T-helper 2 cell treated with Interferon-gamma antibody and Interleukin-4, amounts not matched to agents 5 μg/mL and 100 μg/mL, for 36 hours (primary cell): ENCODE results near the gene ANK2.

ENCODE experiments used
- DNase-seq: peaks from one replicate; pipeline ENCODE4 v3.0.0; 2021; ENCODE audit warnings: low spot score
- H3K27ac Mint-ChIP-seq: one replicate; pipeline ENCODE4 v1.8.0; 2021; ENCODE audit warnings: mild to moderate bottlenecking, mixed read lengths
- H3K27me3 Mint-ChIP-seq: one replicate; pipeline ENCODE4 v1.8.0; 2021; ENCODE audit warnings: low read depth, mixed read lengths
- H3K36me3 Mint-ChIP-seq: one replicate; pipeline ENCODE4 v1.8.0; 2021; ENCODE audit warnings: low read depth, mixed read lengths
- H3K4me1 Mint-ChIP-seq: one replicate; pipeline ENCODE4 v1.8.0; 2021; ENCODE audit warnings: low read depth, mixed read lengths
- H3K4me3 Mint-ChIP-seq: one replicate; pipeline ENCODE4 v1.8.0; 2022; ENCODE audit warnings: mild to moderate bottlenecking, moderate library complexity, mixed read lengths
- H3K9me3 Mint-ChIP-seq: one replicate; pipeline ENCODE4 v1.8.0; 2021; ENCODE audit warnings: mixed read lengths

ANK2 gene

GRCh38 chr4:113088050-113088449 is 38.6 kb downstream of the ANK2 start:
- H3K27ac Mint-ChIP-seq = no peak overlapping the region

GRCh38 chr4:113090954-113091353 is 41.5 kb downstream of the ANK2 start:
- Mint-ChIP-seq H3K36me3 (no peaks in the 10 kb centered on the region), H3K4me3 (no peak overlapping the region), H3K27me3 (no peaks in the 10 kb centered on the region), H3K4me1 (no peaks in the 10 kb centered on the region), H3K27ac (no peak overlapping the region), H3K9me3 (no peaks in the 10 kb centered on the region)
- no peak for DNase-seq

More at GRCh38 chr4:113088050-113088449, 38.6 kb downstream of the ANK2 start:
- no peak overlapping the region for H3K4me3 Mint-ChIP-seq
- no peaks in the 10 kb centered on the region for H3K36me3 Mint-ChIP-seq
- no peaks in the 10 kb centered on the region for H3K4me1 Mint-ChIP-seq
- no peaks in the 10 kb centered on the region for H3K27me3 Mint-ChIP-seq
- no peaks in the 10 kb centered on the region for H3K9me3 Mint-ChIP-seq
- no peak for DNase-seq

GRCh38 chr4:113094331-113094730 is 44.9 kb downstream of the ANK2 start:
- no peak overlapping the region for H3K27ac Mint-ChIP-seq
- H3K9me3 Mint-ChIP-seq = no peaks in the 10 kb centered on the region
- H3K4me1 Mint-ChIP-seq = no peaks in the 10 kb centered on the region
- H3K4me3 Mint-ChIP-seq = no peak overlapping the region
- DNase-seq = no peak
- H3K27me3 Mint-ChIP-seq = no peaks in the 10 kb centered on the region
- H3K36me3 Mint-ChIP-seq = no peaks in the 10 kb centered on the region

- no peak for DNase-seq
- Mint-ChIP-seq H3K4me3 (no peak overlapping the region), H3K27me3 (no peaks in the 10 kb centered on the region), H3K36me3 (no peaks in the 10 kb centered on the region), H3K4me1 (no peaks in the 10 kb centered on the region), H3K9me3 (no peaks in the 10 kb centered on the region), H3K27ac (no peak overlapping the region)
Observed at GRCh38 chr4:113094802-113095201, 45.3 kb downstream of the ANK2 start.

GRCh38 chr4:113101669-113102068 is 52.2 kb downstream of the ANK2 start:
- H3K9me3 Mint-ChIP-seq = no peaks in the 10 kb centered on the region
- DNase-seq = no peak
- H3K4me1 Mint-ChIP-seq = no peaks in the 10 kb centered on the region

GRCh38 chr4:113103556-113103955 is 54.1 kb downstream of the ANK2 start:
- Mint-ChIP-seq H3K4me1 (no peaks in the 10 kb centered on the region), H3K27ac (no peak overlapping the region), H3K36me3 (no peaks in the 10 kb centered on the region), H3K27me3 (peaks cover 2% of the 10 kb centered on the region), H3K4me3 (no peak overlapping the region), H3K9me3 (no peaks in the 10 kb centered on the region)
- DNase-seq = no peak

More at GRCh38 chr4:113101669-113102068, 52.2 kb downstream of the ANK2 start:
- Mint-ChIP-seq H3K36me3 (no peaks in the 10 kb centered on the region), H3K27me3 (peaks cover 2% of the 10 kb centered on the region), H3K27ac (no peak overlapping the region), H3K4me3 (no peak overlapping the region)

GRCh38 chr4:113106108-113106507 is 56.7 kb downstream of the ANK2 start:
- H3K27ac Mint-ChIP-seq = no peak overlapping the region
- H3K4me3 Mint-ChIP-seq = no peak overlapping the region
- H3K36me3 Mint-ChIP-seq = no peaks in the 10 kb centered on the region
- H3K27me3 Mint-ChIP-seq = peaks cover 2% of the 10 kb centered on the region
- DNase-seq = no peak
- H3K4me1 Mint-ChIP-seq = no peaks in the 10 kb centered on the region
- H3K9me3 Mint-ChIP-seq = no peaks in the 10 kb centered on the region

GRCh38 chr4:113109106-113109718 is 59.8 kb downstream of the ANK2 start:
- Mint-ChIP-seq H3K36me3 (no peaks in the 10 kb centered on the region), H3K27ac (no peak overlapping the region), H3K4me3 (no peak overlapping the region), H3K27me3 (peaks cover 8% of the 10 kb centered on the region), H3K4me1 (no peaks in the 10 kb centered on the region), H3K9me3 (no peaks in the 10 kb centered on the region)
- DNase-seq = no peak

- H3K9me3 Mint-ChIP-seq = no peaks in the 10 kb centered on the region
- H3K27me3 Mint-ChIP-seq = peaks cover 11% of the 10 kb centered on the region
- H3K36me3 Mint-ChIP-seq = no peaks in the 10 kb centered on the region
- no peaks in the 10 kb centered on the region for H3K4me1 Mint-ChIP-seq
- no peak overlapping the region for H3K27ac Mint-ChIP-seq
- H3K4me3 Mint-ChIP-seq = no peak overlapping the region
- no peak for DNase-seq
Observed at GRCh38 chr4:113112338-113112978, 63.0 kb downstream of the ANK2 start.

- H3K36me3 Mint-ChIP-seq = no peaks in the 10 kb centered on the region
- H3K27me3 Mint-ChIP-seq = peaks cover 12% of the 10 kb centered on the region
- no peak overlapping the region for H3K27ac Mint-ChIP-seq
- no peaks in the 10 kb centered on the region for H3K9me3 Mint-ChIP-seq
- DNase-seq = no peak
- no peak overlapping the region for H3K4me3 Mint-ChIP-seq
- no peaks in the 10 kb centered on the region for H3K4me1 Mint-ChIP-seq
Observed at GRCh38 chr4:113113151-113113550, 63.7 kb downstream of the ANK2 start.

- Mint-ChIP-seq H3K36me3 (no peaks in the 10 kb centered on the region), H3K9me3 (no peaks in the 10 kb centered on the region), H3K4me1 (no peaks in the 10 kb centered on the region), H3K27ac (no peak overlapping the region), H3K27me3 (peaks cover 12% of the 10 kb centered on the region), H3K4me3 (no peak overlapping the region)
- DNase-seq = no peak
Observed at GRCh38 chr4:113114884-113115283, 65.4 kb downstream of the ANK2 start.

- Mint-ChIP-seq H3K4me3 (no peak overlapping the region), H3K27me3 (peaks cover 12% of the 10 kb centered on the region), H3K9me3 (no peaks in the 10 kb centered on the region), H3K36me3 (no peaks in the 10 kb centered on the region), H3K4me1 (no peaks in the 10 kb centered on the region), H3K27ac (no peak overlapping the region)
- DNase-seq = no peak
Observed at GRCh38 chr4:113116414-113117357, 67.2 kb downstream of the ANK2 start.

- H3K9me3 Mint-ChIP-seq = no peaks in the 10 kb centered on the region
- no peak overlapping the region for H3K27ac Mint-ChIP-seq
- H3K4me1 Mint-ChIP-seq = no peaks in the 10 kb centered on the region
- no peaks in the 10 kb centered on the region for H3K36me3 Mint-ChIP-seq
- H3K27me3 Mint-ChIP-seq = peaks cover 12% of the 10 kb centered on the region
- H3K4me3 Mint-ChIP-seq = no peak overlapping the region
- DNase-seq = no peak
Observed at GRCh38 chr4:113117358-113117702, 67.9 kb downstream of the ANK2 start.

- Mint-ChIP-seq H3K4me3 (no peak overlapping the region), H3K4me1 (no peaks in the 10 kb centered on the region), H3K27me3 (peaks cover 6% of the 10 kb centered on the region), H3K9me3 (no peaks in the 10 kb centered on the region), H3K27ac (no peak overlapping the region), H3K36me3 (no peaks in the 10 kb centered on the region)
- no peak for DNase-seq
Observed at GRCh38 chr4:113122066-113122465, 72.6 kb downstream of the ANK2 start.
